WI38 (cell line): Measurements from ENCODE around the gene ATG7.

Source experiments
- H3K4me3 ChIP-seq: 2 replicates; pipeline ENCODE4 v1.5.1; 2011; ENCODE audit warnings: low read depth, mild to moderate bottlenecking, control low read depth, low read length
- CTCF ChIP-seq: IDR thresholded peaks from 2 replicates; pipeline ENCODE4 v1.5.1; 2012; ENCODE audit warnings: low read depth, mild to moderate bottlenecking, control low read depth, low read length

Gene ATG7

GRCh38 chr3:11464356-11464755, 192.2 kb downstream of the ATG7 start:
- no peak for TF ChIP-seq CTCF
- H3K4me3 ChIP-seq = no peak overlapping the region

- TF ChIP-seq CTCF = no peak
These were observed 193.8 kb downstream of the ATG7 start for GRCh38 chr3:11465744-11466616.

GRCh38 chr3:11467875-11468274, 195.7 kb downstream of the ATG7 start:
- no peak overlapping the region for H3K4me3 ChIP-seq
- no peak for TF ChIP-seq CTCF

More at GRCh38 chr3:11465744-11466616, 193.8 kb downstream of the ATG7 start:
- H3K4me3 ChIP-seq = no peak overlapping the region

- TF ChIP-seq CTCF = no peak
- no peak overlapping the region for H3K4me3 ChIP-seq
These were observed 198.0 kb downstream of the ATG7 start for GRCh38 chr3:11470031-11470853.

- H3K4me3 ChIP-seq = no peak overlapping the region
- no peak for TF ChIP-seq CTCF
These were observed 203.1 kb downstream of the ATG7 start for GRCh38 chr3:11475324-11475723.

GRCh38 chr3:11476735-11477144, 204.5 kb downstream of the ATG7 start:
- no peak for TF ChIP-seq CTCF
- peak overlapping the region; percentile 22 for H3K4me3 ChIP-seq

- H3K4me3 ChIP-seq = no peak overlapping the region
- TF ChIP-seq CTCF = no peak
These were observed 205.3 kb downstream of the ATG7 start for GRCh38 chr3:11477407-11477911.
